HG02678 (cell line): ENCODE results near the gene UBE2L6.

Experiments used
- ATAC-seq: cut with Tn5 transposase; IDR thresholded peaks from one replicate; pipeline ENCODE4 v1.9.1; 2021; ENCODE audit warnings: mild to moderate bottlenecking, moderate library complexity; ENCODE audit not compliant: unreplicated experiment

The UBE2L6 gene

GRCh38 chr11:57567515-57568329, at the start of gene UBE2L6:
UBE2L6 (minus strand) TSS chr11:57567672; CDS start chr11:57567611, 61 bp downstream.
- ATAC-seq: peak; percentile 62

- no peak for ATAC-seq
These were observed 49.1 kb upstream of the UBE2L6 start for GRCh38 chr11:57616595-57616994.

GRCh38 chr11:57615308-57615707, 47.8 kb upstream of the UBE2L6 start:
- no peak for ATAC-seq

- no peak for ATAC-seq
These were observed 46.8 kb upstream of the UBE2L6 start for GRCh38 chr11:57614234-57614772.

- ATAC-seq: no peak
These were observed 42.7 kb upstream of the UBE2L6 start for GRCh38 chr11:57610170-57610569.

GRCh38 chr11:57605028-57605420, 37.6 kb upstream of the UBE2L6 start:
- ATAC-seq: no peak

- no peak for ATAC-seq
These were observed 37.0 kb upstream of the UBE2L6 start for GRCh38 chr11:57604296-57605027.

- ATAC-seq: no peak
These were observed 33.8 kb upstream of the UBE2L6 start for GRCh38 chr11:57601297-57601696.

- no peak for ATAC-seq
These were observed 31.9 kb upstream of the UBE2L6 start for GRCh38 chr11:57599381-57599780.

- ATAC-seq: no peak
These were observed 31.3 kb upstream of the UBE2L6 start for GRCh38 chr11:57598831-57599155.

GRCh38 chr11:57597916-57598830, 30.7 kb upstream of the UBE2L6 start:
- ATAC-seq: no peak

GRCh38 chr11:57597461-57597915, 30.0 kb upstream of the UBE2L6 start, which contains the start of gene SERPING1:
SERPING1 (plus strand) TSS chr11:57597685; CDS start chr11:57598271, 586 bp downstream.
- ATAC-seq: no peak

GRCh38 chr11:57596266-57596885, 28.9 kb upstream of the UBE2L6 start:
- no peak for ATAC-seq

- ATAC-seq: no peak
These were observed 20.7 kb upstream of the UBE2L6 start for GRCh38 chr11:57588046-57588710.

GRCh38 chr11:57586711-57587245, 19.3 kb upstream of the UBE2L6 start:
- no peak for ATAC-seq

- peak; percentile 52 for ATAC-seq
These were observed 17.8 kb upstream of the UBE2L6 start for GRCh38 chr11:57585301-57585700.

GRCh38 chr11:57584341-57584740, 16.9 kb upstream of the UBE2L6 start:
- no peak for ATAC-seq

- ATAC-seq: no peak
These were observed 6.6 kb upstream of the UBE2L6 start for GRCh38 chr11:57574061-57574460.

GRCh38 chr11:57571606-57572005, 4.1 kb upstream of the UBE2L6 start:
- ATAC-seq: no peak
